ENCODE results near the gene ZNF446.

DNA sequence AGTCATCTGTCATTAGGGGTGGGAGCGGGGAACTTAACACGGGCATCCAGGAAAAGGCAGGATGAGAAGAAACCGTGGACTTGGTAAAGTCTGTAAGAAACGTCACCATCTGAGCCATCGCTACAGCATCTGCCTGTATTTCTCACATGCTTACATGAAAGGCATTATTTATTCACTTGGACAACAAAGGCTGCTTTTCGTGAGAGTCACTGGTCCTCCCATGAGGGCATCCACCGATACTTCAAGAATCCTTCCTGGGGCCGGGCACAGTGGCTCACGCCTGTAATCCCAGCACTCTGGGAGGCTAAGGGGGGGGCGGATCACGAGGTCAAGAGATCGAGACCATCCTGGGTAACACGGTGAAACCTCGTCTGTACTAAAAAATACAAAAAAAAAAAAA is 16.1 kb downstream of the ZNF446 start:
- TF ChIP-seq, protein P1, sequence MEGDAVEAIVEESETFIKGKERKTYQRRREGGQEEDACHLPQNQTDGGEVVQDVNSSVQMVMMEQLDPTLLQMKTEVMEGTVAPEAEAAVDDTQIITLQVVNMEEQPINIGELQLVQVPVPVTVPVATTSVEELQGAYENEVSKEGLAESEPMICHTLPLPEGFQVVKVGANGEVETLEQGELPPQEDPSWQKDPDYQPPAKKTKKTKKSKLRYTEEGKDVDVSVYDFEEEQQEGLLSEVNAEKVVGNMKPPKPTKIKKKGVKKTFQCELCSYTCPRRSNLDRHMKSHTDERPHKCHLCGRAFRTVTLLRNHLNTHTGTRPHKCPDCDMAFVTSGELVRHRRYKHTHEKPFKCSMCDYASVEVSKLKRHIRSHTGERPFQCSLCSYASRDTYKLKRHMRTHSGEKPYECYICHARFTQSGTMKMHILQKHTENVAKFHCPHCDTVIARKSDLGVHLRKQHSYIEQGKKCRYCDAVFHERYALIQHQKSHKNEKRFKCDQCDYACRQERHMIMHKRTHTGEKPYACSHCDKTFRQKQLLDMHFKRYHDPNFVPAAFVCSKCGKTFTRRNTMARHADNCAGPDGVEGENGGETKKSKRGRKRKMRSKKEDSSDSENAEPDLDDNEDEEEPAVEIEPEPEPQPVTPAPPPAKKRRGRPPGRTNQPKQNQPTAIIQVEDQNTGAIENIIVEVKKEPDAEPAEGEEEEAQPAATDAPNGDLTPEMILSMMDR (IDR thresholded peaks at IDR 0.05): no peak
- no peak for TF ChIP-seq POLR2A (IDR thresholded peaks at IDR 0.05)

Measured in right lobe of liver (tissue), 4 donors.